HepG2 (cell line): Measurements from ENCODE around the gene PROC. TPM values are rescaled to one million over a fixed set of nuclear protein-coding genes. Genes with fewer than 3 reads are reported as not detected.

Experiments used
- CEBPB ChIP-seq: IDR thresholded peaks from 2 replicates; pipeline ENCODE4 v1.6.1; 2011; ENCODE audit warnings: low read depth, low read length, improper control_type of control experiment, borderline replicate concordance
- ELF3 ChIP-seq: IDR thresholded peaks from 2 replicates; pipeline ENCODE4 v1.6.1; 2016; ENCODE audit warnings: missing genetic modification reagents, missing compliant biosample characterization
- FOXJ3 ChIP-seq: sonication (generic); formaldehyde crosslinking; IDR thresholded peaks from 2 replicates; pipeline ENCODE4 v1.4.0; 2020; ENCODE audit warnings: missing genetic modification reagents, mild to moderate bottlenecking, borderline replicate concordance
- FOXP1 ChIP-seq, 2 experiments: fragments of 450-650 bp in 1 of 2; IDR thresholded peaks; 2 replicates each; pipeline ENCODE4 v1.6.1; 2017 to 2018; ENCODE audit warnings: antibody characterized with exemption in 1 of 2
- HOXA7 ChIP-seq: sonication (generic); formaldehyde crosslinking; IDR thresholded peaks from 2 replicates; pipeline ENCODE4 v1.8.1; 2022; ENCODE audit warnings: mild to moderate bottlenecking, missing genetic modification reagents, moderate library complexity
- MYNN ChIP-seq: sonication (generic); formaldehyde crosslinking; IDR thresholded peaks from 2 replicates; pipeline ENCODE4 v1.4.0; 2020; ENCODE audit warnings: mild to moderate bottlenecking, low read depth, missing genetic modification reagents
- NFRKB ChIP-seq: fragments of 450-650 bp; IDR thresholded peaks from 2 replicates; pipeline ENCODE4 v1.6.1; 2017
- PCBP2 ChIP-seq: fragments of 200-400 bp; formaldehyde crosslinking; optimal IDR thresholded peaks from 2 replicates; pipeline ENCODE3; 2018; ENCODE audit warnings: low read length, low read depth; ENCODE audit not compliant: poor library complexity, severe bottlenecking
- PHF20 ChIP-seq: sonication (generic); formaldehyde crosslinking; IDR thresholded peaks from 2 replicates; pipeline ENCODE4 v1.5.0; 2020; ENCODE audit warnings: mild to moderate bottlenecking, missing genetic modification reagents
- PPARG ChIP-seq: conservative IDR thresholded peaks from 2 replicates; pipeline ENCODE4 v1.6.1; 2016; ENCODE audit warnings: missing biosample characterization, missing genetic modification reagents
- RAD21 ChIP-seq: fragments of 450-650 bp; formaldehyde crosslinking; IDR thresholded peaks from 2 replicates; pipeline ENCODE4 v1.5.0; 2020; ENCODE audit warnings: mild to moderate bottlenecking
- SMARCC2 ChIP-seq: fragments of 450-650 bp; IDR thresholded peaks from 2 replicates; pipeline ENCODE4 v1.6.1; 2017; ENCODE audit warnings: antibody characterized with exemption, mild to moderate bottlenecking
- SNAI1 ChIP-seq: sonication (generic); formaldehyde crosslinking; IDR thresholded peaks from 2 replicates; pipeline ENCODE4 v1.5.0; 2020; ENCODE audit warnings: mild to moderate bottlenecking, missing genetic modification reagents, borderline replicate concordance
- ZFP36L2 ChIP-seq: sonication (generic); formaldehyde crosslinking; IDR thresholded peaks from 2 replicates; pipeline ENCODE4 v1.4.0; 2020; ENCODE audit warnings: missing genetic modification reagents
- ZNF280B ChIP-seq: sonication (generic); formaldehyde crosslinking; IDR thresholded peaks from 2 replicates; pipeline ENCODE4 v1.5.0; 2020; ENCODE audit warnings: missing genetic modification reagents, mild to moderate bottlenecking, borderline replicate concordance
- ZNF3 ChIP-seq: IDR thresholded peaks from 2 replicates; pipeline ENCODE4 v1.7.0; 2017; ENCODE audit warnings: inconsistent platforms
- ZNF350 ChIP-seq: sonication (generic); formaldehyde crosslinking; IDR thresholded peaks from 2 replicates; pipeline ENCODE4 v1.4.0; 2020; ENCODE audit warnings: mild to moderate bottlenecking, low read depth, missing genetic modification reagents, borderline replicate concordance
- ZNF550 ChIP-seq: sonication (generic); formaldehyde crosslinking; IDR thresholded peaks from 2 replicates; pipeline ENCODE4 v1.4.0; 2020; ENCODE audit warnings: mild to moderate bottlenecking, missing genetic modification reagents, borderline replicate concordance
- ZNF737 ChIP-seq: sonication (generic); formaldehyde crosslinking; IDR thresholded peaks from 2 replicates; pipeline ENCODE4 v1.5.0; 2020; ENCODE audit warnings: missing genetic modification reagents, mild to moderate bottlenecking, borderline replicate concordance
- ZNF777 ChIP-seq: sonication (generic); formaldehyde crosslinking; IDR thresholded peaks from 2 replicates; pipeline ENCODE4 v1.4.0; 2020; ENCODE audit warnings: missing genetic modification reagents
- ZXDC ChIP-seq: sonication (generic); formaldehyde crosslinking; IDR thresholded peaks from 2 replicates; pipeline ENCODE4 v1.5.0; 2020; ENCODE audit warnings: mild to moderate bottlenecking, missing genetic modification reagents
- polyA plus RNA-seq, 8 experiments: library from polyadenylated mRNA; depleted of rRNA in 3 of 8; stranded (reverse) in 7 of 8; unstranded in 1 of 8; fragments of >200 nt; fragmentation: Illumina TruSeq in 4 of 8; extraction: Trizol in 4 of 8; gene quantifications; 2 replicates each; pipeline versions ENCODE4 v1.2.1 to v1.2.3, GENCODE V29; 2011 to 2016; ENCODE audit warnings: low read depth in 4 of 8, missing spikeins in 1 of 8, mixed read lengths in 1 of 8; ENCODE audit not compliant: insufficient read depth in 1 of 8
- total RNA-seq, 5 experiments: library from RNA; depleted of rRNA; stranded (reverse); fragments of >200 nt; fragmentation: Illumina TruSeq; extraction: Trizol; gene quantifications; 2 replicates each; pipeline ENCODE4 v1.2.3, GENCODE V29; 2016; ENCODE audit warnings: low read depth in 1 of 5
- TF ChIP-seq, protein P1 (sequence below): IDR thresholded peaks from 2 replicates; pipeline ENCODE4 v1.6.1; 2016
- TF ChIP-seq, protein P2 (sequence below): sonication (generic); formaldehyde crosslinking; IDR thresholded peaks from 2 replicates; pipeline ENCODE4 v1.5.1; 2020; ENCODE audit warnings: mild to moderate bottlenecking, moderate library complexity, missing genetic modification reagents

PROC gene
- total and polyA plus RNA-seq, 2 of the 13 experiments (the other 11 are each of a cell fraction or from before 2014, with no cell fraction given), result 134 to 185 TPM

DNA sequence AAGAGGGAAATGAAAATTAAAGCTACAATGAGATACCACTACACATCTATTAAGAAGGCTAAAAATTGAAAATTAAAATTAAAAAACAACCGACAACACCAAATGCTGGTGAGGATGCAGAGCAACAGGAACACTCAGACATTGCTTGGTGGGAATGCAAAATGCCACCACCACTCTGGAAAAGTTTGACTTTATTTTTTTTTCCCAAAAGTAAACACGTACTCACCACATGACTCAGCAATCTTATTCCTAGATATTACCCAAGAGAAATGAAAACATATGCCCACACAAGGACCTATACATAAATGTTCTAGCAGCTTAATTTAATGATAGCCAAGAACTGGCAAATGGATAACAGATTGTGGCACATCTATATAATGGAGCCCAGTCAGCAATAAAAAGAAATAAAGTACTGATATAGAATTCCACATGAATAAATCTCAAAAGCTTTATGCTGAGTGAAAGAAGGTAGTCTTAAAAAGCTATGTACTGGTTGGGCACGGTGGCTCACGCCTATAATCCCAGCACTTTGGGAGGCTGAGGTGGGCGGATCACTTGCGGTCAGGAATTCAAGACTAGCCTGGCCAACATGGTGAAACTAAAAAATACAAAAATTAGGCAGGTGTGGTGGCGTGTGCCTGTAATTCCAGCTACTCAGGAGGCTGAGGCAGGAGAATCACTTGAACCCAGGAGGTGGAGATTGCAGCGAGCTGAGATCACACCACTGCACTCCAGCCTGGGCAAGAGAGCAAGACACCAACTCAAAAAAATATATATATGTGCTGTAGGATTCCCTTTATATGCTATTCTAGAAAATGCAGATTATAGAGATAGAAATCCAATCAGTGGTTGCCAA lies 4.2 kb upstream of the PROC start (continued):
- TF ChIP-seq, protein P1, sequence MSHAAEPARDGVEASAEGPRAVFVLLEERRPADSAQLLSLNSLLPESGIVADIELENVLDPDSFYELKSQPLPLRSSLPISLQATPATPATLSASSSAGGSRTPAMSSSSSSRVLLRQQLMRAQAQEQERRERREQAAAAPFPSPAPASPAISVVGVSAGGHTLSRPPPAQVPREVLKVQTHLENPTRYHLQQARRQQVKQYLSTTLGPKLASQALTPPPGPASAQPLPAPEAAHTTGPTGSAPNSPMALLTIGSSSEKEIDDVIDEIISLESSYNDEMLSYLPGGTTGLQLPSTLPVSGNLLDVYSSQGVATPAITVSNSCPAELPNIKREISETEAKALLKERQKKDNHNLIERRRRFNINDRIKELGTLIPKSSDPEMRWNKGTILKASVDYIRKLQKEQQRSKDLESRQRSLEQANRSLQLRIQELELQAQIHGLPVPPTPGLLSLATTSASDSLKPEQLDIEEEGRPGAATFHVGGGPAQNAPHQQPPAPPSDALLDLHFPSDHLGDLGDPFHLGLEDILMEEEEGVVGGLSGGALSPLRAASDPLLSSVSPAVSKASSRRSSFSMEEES, result peak; percentile 48; the same call in 1 of the 2 replicates
- TF ChIP-seq FOXP1 (IDR thresholded peaks at IDR 0.05), result no peak
- TF ChIP-seq FOXP1 (CRISPR knock-in tag; IDR thresholded peaks at IDR 0.05), result peak; percentile 41; the same call in 1 of the 2 replicates
- TF ChIP-seq, protein P2, sequence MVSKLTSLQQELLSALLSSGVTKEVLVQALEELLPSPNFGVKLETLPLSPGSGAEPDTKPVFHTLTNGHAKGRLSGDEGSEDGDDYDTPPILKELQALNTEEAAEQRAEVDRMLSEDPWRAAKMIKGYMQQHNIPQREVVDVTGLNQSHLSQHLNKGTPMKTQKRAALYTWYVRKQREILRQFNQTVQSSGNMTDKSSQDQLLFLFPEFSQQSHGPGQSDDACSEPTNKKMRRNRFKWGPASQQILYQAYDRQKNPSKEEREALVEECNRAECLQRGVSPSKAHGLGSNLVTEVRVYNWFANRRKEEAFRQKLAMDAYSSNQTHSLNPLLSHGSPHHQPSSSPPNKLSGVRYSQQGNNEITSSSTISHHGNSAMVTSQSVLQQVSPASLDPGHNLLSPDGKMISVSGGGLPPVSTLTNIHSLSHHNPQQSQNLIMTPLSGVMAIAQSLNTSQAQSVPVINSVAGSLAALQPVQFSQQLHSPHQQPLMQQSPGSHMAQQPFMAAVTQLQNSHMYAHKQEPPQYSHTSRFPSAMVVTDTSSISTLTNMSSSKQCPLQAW (CRISPR knock-in tag), result no peak
- no peak for TF ChIP-seq PHF20 (CRISPR knock-in tag)
- TF ChIP-seq HOXA7, result no peak
- no peak for TF ChIP-seq ZNF350
- peak; percentile 41; the same call in 1 of the 2 replicates for TF ChIP-seq ELF3 (CRISPR knock-in tag)
- TF ChIP-seq ZNF737 (CRISPR knock-in tag), result no peak
- no peak for TF ChIP-seq MYNN (CRISPR knock-in tag)
- no peak for TF ChIP-seq ZNF550 (CRISPR knock-in tag)
- TF ChIP-seq ZFP36L2, result no peak
- peak; percentile 66 for TF ChIP-seq PPARG (CRISPR knock-in tag)
- TF ChIP-seq ZNF280B (CRISPR knock-in tag), result no peak
- no peak for TF ChIP-seq RAD21 (CRISPR knock-in tag)
- TF ChIP-seq CEBPB, result peak; percentile 66; the same call in 1 of the 2 replicates
- TF ChIP-seq ZXDC (CRISPR knock-in tag), result no peak
- TF ChIP-seq SNAI1, result no peak
- TF ChIP-seq FOXJ3 (CRISPR knock-in tag), result peak; percentile 76; the same call in 1 of the 2 replicates
- no peak for TF ChIP-seq NFRKB
- TF ChIP-seq PCBP2, result no peak
- no peak for TF ChIP-seq ZNF777 (CRISPR knock-in tag)
- 0 out of 2 replicates have a peak, but pooled peaks have one; percentile 47 for TF ChIP-seq SMARCC2
- TF ChIP-seq ZNF3 (CRISPR knock-in tag), result no peak; the same call in 1 of the 2 replicates
